ENCODE results near the gene UNKL.

The UNKL gene

DNA sequence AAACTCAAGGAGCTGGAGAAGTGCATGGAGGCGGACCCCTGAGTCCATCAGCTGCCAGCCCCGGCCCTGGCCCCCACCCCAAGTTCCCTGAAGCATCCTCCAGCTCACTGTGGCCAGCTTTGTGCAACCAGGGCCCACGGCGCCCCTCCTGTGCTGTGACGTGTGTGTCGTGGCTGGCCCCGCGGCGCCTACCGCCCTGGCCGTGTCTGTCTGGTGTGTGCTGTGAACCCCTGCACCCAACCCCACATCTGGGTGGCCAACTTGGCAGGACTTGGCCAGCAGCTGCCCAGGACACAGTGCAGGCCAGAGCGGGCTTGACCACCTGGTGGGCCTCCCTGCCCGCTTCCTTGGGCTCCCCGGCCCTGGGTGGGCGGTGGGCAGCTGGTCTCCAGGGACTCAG lies 66.1 kb downstream of the UNKL start:
- no peak for DNase-seq

- no peak for DNase-seq
These were observed 66.5 kb downstream of the UNKL start for GRCh38 chr16:1347962-1348361.

- DNase-seq, result no peak
These were observed 67.1 kb downstream of the UNKL start for GRCh38 chr16:1347286-1347855.

DNA sequence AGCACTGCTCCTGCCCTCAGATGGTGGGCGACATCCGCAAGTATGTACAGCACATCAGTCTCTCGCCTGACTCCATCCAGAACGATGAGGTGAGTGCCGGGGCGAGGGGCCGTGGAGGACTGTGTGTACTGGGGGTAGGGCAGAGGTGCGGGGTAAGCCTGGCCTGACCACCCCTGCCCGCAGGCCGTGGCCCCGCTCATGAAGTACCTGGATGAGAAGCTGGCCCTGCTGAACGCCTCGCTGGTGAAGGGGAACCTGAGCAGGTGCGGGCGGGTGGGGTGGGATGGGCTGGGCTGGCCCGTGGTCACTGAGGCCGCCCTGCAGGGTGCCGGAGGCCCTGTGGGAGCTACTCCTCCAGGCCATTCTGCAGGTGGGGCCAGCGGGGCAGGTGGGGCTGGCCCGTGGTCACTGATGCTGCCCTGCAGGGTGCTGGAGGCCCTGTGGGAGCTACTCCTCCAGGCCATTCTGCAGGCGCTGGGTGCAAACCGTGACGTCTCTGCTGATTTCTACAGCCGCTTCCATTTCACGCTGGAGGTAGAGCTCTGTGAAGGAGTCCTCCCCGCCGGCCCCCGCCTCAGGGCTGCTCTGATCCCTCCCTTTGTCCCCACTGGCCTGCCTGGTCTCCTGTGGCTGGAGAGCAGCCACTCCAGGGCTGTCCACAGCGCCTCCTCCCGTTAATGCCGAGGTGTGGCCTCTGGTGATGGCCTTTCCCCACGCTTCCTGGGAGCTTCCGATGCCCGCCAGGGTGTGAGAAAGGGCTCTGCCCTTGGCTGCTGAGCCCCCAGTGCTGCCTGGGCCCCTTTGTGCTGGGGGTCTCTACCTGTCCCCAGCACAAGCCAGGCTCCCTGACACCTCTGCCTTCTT lies 67.8 kb downstream of the UNKL start:
- DNase-seq, result no peak

- no peak for DNase-seq
These were observed 68.7 kb downstream of the UNKL start for GRCh38 chr16:1345651-1346421.

- DNase-seq, result no peak
These were observed 69.4 kb downstream of the UNKL start for GRCh38 chr16:1345087-1345486.

- DNase-seq, result no peak
These were observed 70.0 kb downstream of the UNKL start for GRCh38 chr16:1344499-1344898.

- DNase-seq, result no peak
These were observed 70.9 kb downstream of the UNKL start for GRCh38 chr16:1343428-1344242.

GRCh38 chr16:1342526-1343427 lies 71.7 kb downstream of the UNKL start:
- DNase-seq, result peak; percentile 98

DNA sequence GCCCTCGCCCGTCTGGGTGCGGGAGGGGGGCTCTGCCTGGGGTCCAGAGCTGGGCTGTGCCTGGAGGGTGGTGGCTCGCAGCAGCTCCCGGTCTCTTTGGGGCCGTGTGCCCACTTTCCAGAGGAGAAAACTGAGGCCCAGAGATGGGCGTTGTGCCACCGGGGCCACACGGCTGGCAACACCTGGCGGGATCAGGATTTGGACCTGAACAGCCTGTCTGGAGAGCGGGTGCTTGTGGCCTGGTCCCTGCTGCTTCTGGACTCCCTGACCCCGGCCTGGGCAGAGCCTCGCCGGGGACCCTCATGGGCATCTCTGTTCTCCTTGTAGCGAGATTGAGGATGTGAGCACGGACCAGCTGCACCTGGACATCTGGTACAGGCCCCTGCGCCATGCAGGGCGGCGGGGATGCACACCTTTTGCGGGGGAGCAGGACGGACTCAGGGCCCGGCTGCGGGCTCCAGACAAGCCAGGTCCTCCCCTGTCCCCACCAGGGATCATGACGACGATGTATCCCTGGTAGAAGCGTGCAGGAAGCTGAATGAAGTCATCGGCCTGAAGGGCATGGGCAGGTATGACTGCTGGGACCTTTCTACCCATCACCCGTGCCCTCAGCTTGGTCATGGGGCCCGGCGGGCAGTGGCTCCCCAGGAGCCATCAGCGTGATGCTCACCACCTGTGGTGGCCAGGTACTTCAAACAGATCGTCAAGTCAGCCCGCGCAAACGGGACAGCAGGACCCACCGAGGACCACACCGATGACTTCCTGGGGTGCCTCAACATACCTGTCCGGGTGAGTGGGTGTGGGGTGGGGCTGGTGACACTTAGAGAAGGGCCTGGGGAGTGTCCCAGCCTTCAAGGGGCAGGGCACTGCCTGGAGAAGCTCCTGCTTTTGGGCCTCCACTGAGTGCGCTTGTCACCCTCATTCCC lies 72.7 kb downstream of the UNKL start:
- no peak for DNase-seq

DNA sequence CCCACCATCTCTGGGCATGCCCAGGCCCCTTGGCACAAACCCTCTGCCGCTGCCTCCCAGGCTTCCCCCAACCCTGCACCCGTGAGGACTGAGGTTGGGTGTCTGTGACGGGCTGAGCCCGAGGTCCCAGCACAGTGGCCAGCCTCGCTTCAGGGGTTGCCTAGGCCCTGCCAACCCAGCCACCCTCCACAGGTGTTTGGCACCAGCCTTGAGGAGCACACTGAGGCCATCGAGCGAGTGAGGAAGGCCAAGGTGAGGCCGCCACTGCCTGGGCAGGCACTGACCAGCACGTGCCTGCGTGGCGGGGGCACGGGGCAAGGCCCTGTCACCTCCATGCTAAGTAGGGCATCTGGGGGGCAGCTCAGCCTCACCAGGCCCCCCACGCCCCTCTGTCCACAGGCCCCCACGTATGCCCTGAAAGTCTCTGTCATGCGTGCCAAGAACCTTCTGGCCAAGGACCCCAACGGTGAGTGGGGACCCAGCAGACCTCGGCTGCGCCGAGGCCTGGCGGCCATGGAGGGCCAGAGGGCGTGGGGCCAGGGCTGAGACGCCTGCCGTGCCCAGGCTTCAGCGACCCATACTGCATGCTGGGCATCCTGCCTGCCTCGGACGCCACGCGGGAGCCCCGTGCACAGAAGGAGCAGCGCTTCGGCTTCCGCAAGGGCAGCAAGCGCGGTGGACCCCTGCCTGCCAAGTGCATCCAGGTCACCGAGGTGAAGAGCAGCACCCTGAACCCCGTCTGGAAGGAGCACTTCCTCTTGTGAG lies 73.6 kb downstream of the UNKL start:
- no peak for DNase-seq

- DNase-seq, result no peak
These were observed 75.4 kb downstream of the UNKL start for GRCh38 chr16:1338855-1339675.

- peak; percentile 45 for DNase-seq
These were observed 76.3 kb downstream of the UNKL start for GRCh38 chr16:1338119-1338730.

- no peak for DNase-seq
These were observed 77.0 kb downstream of the UNKL start for GRCh38 chr16:1337486-1337885.

DNA sequence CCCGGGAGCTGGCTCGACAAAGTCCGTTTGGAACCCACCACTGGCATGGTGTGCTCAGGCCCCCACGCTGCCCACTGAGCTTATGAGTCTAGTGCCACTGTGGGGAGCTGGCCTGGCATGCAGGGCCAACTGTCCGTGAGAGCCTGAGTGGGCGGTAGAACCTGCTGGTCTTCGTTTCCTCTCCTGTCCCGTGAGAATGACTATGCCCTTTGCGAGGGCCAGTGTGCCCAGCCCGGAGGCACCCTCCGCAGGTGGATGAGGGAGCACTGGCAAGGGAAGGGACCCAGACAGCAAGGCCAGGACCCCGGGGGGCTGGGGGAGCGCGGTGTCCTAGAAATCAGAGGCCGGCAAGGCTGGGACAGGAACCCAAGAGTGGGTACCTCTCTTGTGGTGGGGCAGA lies 77.9 kb downstream of the UNKL start:
- DNase-seq, result no peak

GRCh38 chr16:1335996-1336395 lies 78.5 kb downstream of the UNKL start:
- no peak for DNase-seq

DNA sequence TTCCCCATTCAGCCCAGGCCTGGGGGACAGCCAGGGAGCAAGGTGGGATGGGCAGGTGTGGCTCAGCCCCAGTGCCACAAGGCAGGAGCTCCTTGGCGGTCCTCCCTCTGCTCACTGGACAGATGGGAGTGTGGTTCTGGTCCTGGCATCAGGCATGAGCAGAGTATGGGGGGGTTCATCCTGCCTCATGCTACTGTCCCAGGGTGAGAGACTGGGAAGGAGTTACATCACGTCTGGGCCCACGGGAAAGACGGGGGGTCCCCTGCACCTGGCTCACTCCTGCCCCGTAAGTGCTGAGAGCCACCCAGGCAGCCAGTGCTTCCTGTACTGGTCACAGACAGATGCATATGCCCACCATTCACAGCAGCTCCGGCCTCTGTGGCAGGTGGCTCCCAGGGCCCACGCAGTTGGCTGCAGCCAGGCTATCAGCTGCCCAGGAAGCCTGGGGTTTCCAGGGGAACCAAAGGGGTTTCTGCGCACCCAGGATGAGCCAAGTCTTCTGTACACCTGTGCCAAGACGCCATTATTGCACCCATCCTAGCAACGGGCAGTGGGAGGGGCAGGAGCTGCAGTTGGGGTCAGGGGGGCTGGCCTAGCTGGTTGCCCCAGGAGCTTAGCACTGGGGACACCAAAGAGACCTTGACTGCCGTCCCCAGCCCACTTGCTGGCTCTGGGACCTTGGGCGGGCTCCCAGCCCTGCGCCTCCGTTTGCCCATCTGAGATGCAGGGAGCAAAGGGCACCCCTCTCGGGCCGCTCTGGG lies 79.1 kb downstream of the UNKL start:
- DNase-seq, result no peak

- no peak for DNase-seq
These were observed 79.8 kb downstream of the UNKL start for GRCh38 chr16:1334739-1335138.
